ENCODE results near the gene GULP1. TPM values are rescaled to one million over a fixed set of nuclear protein-coding genes. Genes with fewer than 3 reads are reported as not detected.

GULP1 gene
- total RNA-seq, 1 donor from 2014 or later, result not detected

- Mint-ChIP-seq H3K4me1 (ENCODE audit: low read depth) (no peaks in the 10 kb centered on the region), H3K4me3 (ENCODE audit: low read depth) (no peak overlapping the region), H3K9me3 (no peaks in the 10 kb centered on the region), H3K27me3 (ENCODE audit: low read depth) (no peaks in the 10 kb centered on the region), H3K27ac (no peak overlapping the region), H3K36me3 (ENCODE audit: low read depth) (no peaks in the 10 kb centered on the region)
- intact Hi-C loops (cut with micrococcal nuclease), result no loop called here
- DNase-seq (ENCODE audit: low spot score), result no peak
These were observed 339.5 kb downstream of the GULP1 start for GRCh38 chr2:188631037-188631809.

DNA sequence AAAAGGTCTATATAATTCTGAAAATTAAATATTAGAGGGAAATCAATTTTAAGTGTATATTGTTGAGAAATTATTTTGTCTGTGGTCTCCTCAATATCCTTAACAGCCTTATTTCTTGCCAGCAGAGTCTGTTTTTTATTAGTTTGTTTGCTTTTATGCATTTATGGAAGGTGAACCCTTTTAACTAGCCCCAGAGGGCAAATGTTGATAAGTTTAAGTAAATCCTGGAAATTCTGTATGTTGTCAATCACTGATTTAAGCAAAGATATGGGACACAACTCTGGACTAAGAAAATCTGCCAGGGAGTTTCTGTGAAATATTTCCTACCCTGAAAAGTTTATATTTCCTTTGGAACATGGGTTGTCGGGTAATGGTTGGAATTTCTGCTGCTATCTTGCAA, 343.0 kb downstream of the GULP1 start:
- no peaks in the 10 kb centered on the region for H3K27me3 Mint-ChIP-seq (ENCODE audit: low read depth)
- no peaks in the 10 kb centered on the region for H3K4me1 Mint-ChIP-seq (ENCODE audit: low read depth)
- H3K27ac Mint-ChIP-seq, result no peak overlapping the region
- DNase-seq (ENCODE audit: low spot score), result no peak
- intact Hi-C loops (cut with micrococcal nuclease), result no loop called here
- no peaks in the 10 kb centered on the region for H3K9me3 Mint-ChIP-seq
- H3K36me3 Mint-ChIP-seq (ENCODE audit: low read depth), result no peaks in the 10 kb centered on the region
- no peak overlapping the region for H3K4me3 Mint-ChIP-seq (ENCODE audit: low read depth)
